ENCODE data around the gene CBX4.

Gene CBX4

GRCh38 chr17:79836972-79837887, 2.0 kb downstream of the CBX4 start:
- no peak for TF ChIP-seq CTCF (conservative IDR thresholded peaks at IDR 0.05; ENCODE audit: control insufficient read depth, insufficient read depth, low read depth, low read length)
- peak overlapping the region; percentile 90 for H3K4me3 ChIP-seq (ENCODE audit: control insufficient read depth, low read depth, low read length)
- DNase-seq (ENCODE audit: low read depth), result peak; percentile 64

GRCh38 chr17:79836510-79836971, 2.7 kb downstream of the CBX4 start:
- DNase-seq (ENCODE audit: low read depth), result no peak
- TF ChIP-seq CTCF (conservative IDR thresholded peaks at IDR 0.05; ENCODE audit: control insufficient read depth, insufficient read depth, low read depth, low read length), result no peak
- H3K4me3 ChIP-seq (ENCODE audit: control insufficient read depth, low read depth, low read length), result no peak overlapping the region

GRCh38 chr17:79835953-79836509, 3.2 kb downstream of the CBX4 start:
- no peak overlapping the region for H3K4me3 ChIP-seq (ENCODE audit: control insufficient read depth, low read depth, low read length)
- TF ChIP-seq CTCF (conservative IDR thresholded peaks at IDR 0.05; ENCODE audit: control insufficient read depth, insufficient read depth, low read depth, low read length), result no peak

GRCh38 chr17:79835470-79835899, 3.8 kb downstream of the CBX4 start:
- TF ChIP-seq CTCF (conservative IDR thresholded peaks at IDR 0.05; ENCODE audit: control insufficient read depth, insufficient read depth, low read depth, low read length), result no peak
- no peak for DNase-seq (ENCODE audit: low read depth)
- H3K4me3 ChIP-seq (ENCODE audit: control insufficient read depth, low read depth, low read length), result no peak overlapping the region

More at GRCh38 chr17:79835953-79836509, 3.2 kb downstream of the CBX4 start:
- DNase-seq (ENCODE audit: low read depth), result no peak

- no peak for DNase-seq (ENCODE audit: low read depth)
- TF ChIP-seq CTCF (conservative IDR thresholded peaks at IDR 0.05; ENCODE audit: control insufficient read depth, insufficient read depth, low read depth, low read length), result peak; percentile 44
- no peak overlapping the region for H3K4me3 ChIP-seq (ENCODE audit: control insufficient read depth, low read depth, low read length)
Observed at GRCh38 chr17:79834565-79835469, 4.4 kb downstream of the CBX4 start.

All from fibroblast of mammary gland (primary cell).